ENCODE data around the gene HIC1. TPM values are rescaled to one million over a fixed set of nuclear protein-coding genes. Genes with fewer than 3 reads are reported as not detected.

Gene HIC1
- total and polyA plus RNA-seq, 9 of the 15 experiments (the other 6 are each of a cell fraction or from before 2014, with no cell fraction given), result 0.01 to 2.5 (median 0.18) TPM

GRCh38 chr17:2053380-2054261 lies 1.3 kb upstream of the HIC1 start (continued):
- TF ChIP-seq POLR2G (IDR thresholded peaks at IDR 0.05; ENCODE audit: low read depth, low read length) (peak; percentile 40; the same call in 1 of the 2 replicates), EGR1 (conservative IDR thresholded peaks at IDR 0.05) (peak; percentile 87), CHD2 (IDR thresholded peaks at IDR 0.05; ENCODE audit: low read depth, low read length) (no peak), RB1 (IDR thresholded peaks at IDR 0.05; ENCODE audit: low read depth) (peak; percentile 29; the same call in 1 of the 2 replicates)

DNA sequence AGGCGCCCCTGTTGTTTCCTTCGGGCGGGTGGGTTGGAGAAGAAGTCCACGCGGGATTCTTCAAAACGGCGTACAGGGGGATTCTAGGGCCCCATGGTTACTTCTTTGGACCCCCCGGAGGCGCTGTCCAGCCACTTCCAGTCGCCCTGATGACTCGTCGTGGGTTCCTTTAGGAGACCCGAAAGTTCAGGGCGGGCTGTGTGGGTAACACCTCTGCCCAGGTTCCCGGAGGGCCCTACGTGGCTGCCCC lies 716 bp upstream of the HIC1 start:
- FAIRE-seq (no peak), DNase-seq (ENCODE audit: extremely low read depth in 1 of 4, low spot score in 3 of 4) (no peak), ATAC-seq (no peak)
- no peak overlapping the region for H2AFZ ChIP-seq (ENCODE audit: low read depth, low read length)
- no peaks in the 10 kb centered on the region for H3K27me3 ChIP-seq (ENCODE audit: control insufficient read depth in 2 of 2, insufficient read depth in 2 of 2, low read length in 2 of 2)
- peaks cover 2 to 56% of the 10 kb centered on the region in 2 experiments; a peak in 4 of 5 replicates for H3K4me1 ChIP-seq (replicated peaks in 1 of 2; ENCODE audit: control insufficient read depth in 2 of 2, insufficient read depth in 2 of 2, low read length in 2 of 2)
- peak overlapping the region in 1 of 2 experiments; percentile 58; a peak in 2 of 4 replicates for H3K9ac ChIP-seq (ENCODE audit: insufficient read depth in 1 of 2, low read depth in 2 of 2, low read length in 2 of 2)
- no peaks in the 10 kb centered on the region for H3K36me3 ChIP-seq (ENCODE audit: control insufficient read depth, insufficient read depth, low read length)
- H3K4me3 ChIP-seq, result peak overlapping the region; percentile 37
- in situ Hi-C loops (cut with MboI), result no loop called here
- CTCF ChIA-PET (ENCODE audit: low intra/inter-chr PET ratio), result interaction anchor here (2.2 kb wide), 1 partner anchor 190 kb away, joined by 25 read pairs; no protein-coding TSS in a partner anchor
- no peaks in the 10 kb centered on the region for H3K79me2 ChIP-seq (ENCODE audit: control insufficient read depth, insufficient read depth, low read length)
- 48% methylated on average over 9 of the region's 16 CpGs for WGBS (ENCODE audit: insufficient coverage, low coverage, missing lambda C conversion rate)
- intact Hi-C loops (cut with micrococcal nuclease), result loop anchor here (1.0 to 10.0 kb wide), 3 partner anchors 121 to 298 kb away; no protein-coding TSS in a partner anchor
- H4K20me1 ChIP-seq (replicated peaks; ENCODE audit: control insufficient read depth, insufficient read depth, low read length), result no peaks in the 10 kb centered on the region
- H3K9me1 ChIP-seq (ENCODE audit: control insufficient read depth, insufficient read depth, low read length), result no peaks in the 10 kb centered on the region
- TF ChIP-seq REST (IDR thresholded peaks at IDR 0.05; ENCODE audit: borderline replicate concordance) (0 out of 2 replicates have a peak, but pooled peaks have one; percentile 9), REST (CRISPR knock-in tag; IDR thresholded peaks at IDR 0.05; ENCODE audit: low read depth) (no peak), ZBED1 (IDR thresholded peaks at IDR 0.05) (no peak), ZNF584 (CRISPR knock-in tag; IDR thresholded peaks at IDR 0.05; ENCODE audit: low read depth) (no peak)
- no peak overlapping the region for H3K27ac ChIP-seq (ENCODE audit: extremely low read depth, low read depth, low read length)
- BruUV-seq (replicated peaks), result no TSS peak
- peak overlapping the region; percentile 55 for H3K4me2 ChIP-seq (ENCODE audit: insufficient read depth, low read length)
- no peaks in the 10 kb centered on the region for H3K9me3 ChIP-seq (replicated peaks; ENCODE audit: control insufficient read depth, insufficient read depth, low read depth, low read length)
- POLR2A ChIA-PET, result no interaction called here

Measured in K562 (cell line).